ENCODE data around the gene TAS2R3. TPM values are rescaled to one million over a fixed set of nuclear protein-coding genes. Genes with fewer than 3 reads are reported as not detected.
A peak's percentile ranks its signal among the peaks of the same experiment; 100 is the strongest.

The TAS2R3 gene, protein sequence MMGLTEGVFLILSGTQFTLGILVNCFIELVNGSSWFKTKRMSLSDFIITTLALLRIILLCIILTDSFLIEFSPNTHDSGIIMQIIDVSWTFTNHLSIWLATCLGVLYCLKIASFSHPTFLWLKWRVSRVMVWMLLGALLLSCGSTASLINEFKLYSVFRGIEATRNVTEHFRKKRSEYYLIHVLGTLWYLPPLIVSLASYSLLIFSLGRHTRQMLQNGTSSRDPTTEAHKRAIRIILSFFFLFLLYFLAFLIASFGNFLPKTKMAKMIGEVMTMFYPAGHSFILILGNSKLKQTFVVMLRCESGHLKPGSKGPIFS
- not detected for polyA plus RNA-seq (ENCODE audit: low read depth in 6 of 6)

DNA sequence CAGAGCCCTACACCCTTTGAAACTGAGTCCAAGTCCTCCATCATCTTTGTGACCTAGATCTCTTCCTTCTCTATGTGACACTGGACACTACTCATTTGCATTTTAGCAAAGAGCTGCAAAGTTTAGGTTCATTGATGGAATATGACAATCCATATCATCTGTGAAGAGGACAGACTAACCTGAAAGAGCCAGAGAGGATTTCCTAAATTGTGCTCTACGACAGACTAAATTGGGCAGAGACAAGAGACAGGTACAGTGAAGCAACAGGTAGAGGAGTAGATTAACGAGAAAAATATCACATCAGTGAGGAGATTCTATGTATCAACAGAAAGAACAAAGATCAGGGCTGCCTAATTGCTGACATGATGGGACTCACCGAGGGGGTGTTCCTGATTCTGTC, at the start of gene TAS2R3:
Gene TAS2R3 (plus strand): TSS at position 301 of the 400 bp plus-strand sequence. CDS start 62 bp downstream, at position 363.
- Mint-ChIP-seq H3K9me3 (no peaks in the 10 kb centered on the region), H3K4me1 (peaks cover 0 to 8% (median 5%) of the 10 kb centered on the region in 3 donors), H3K36me3 (peaks cover 41 to 57% of the 10 kb centered on the region in 2 donors), H3K4me3 (no peak within 1 kb of the TSS), H3K27me3 (no peaks in the 10 kb centered on the region), H3K27ac (peak within 1 kb of the TSS in 1 of 6 donors; percentile 5)
- ATAC-seq (ENCODE audit: low read depth in 2 of 2): no peak
- DNase-seq: no peak

DNA sequence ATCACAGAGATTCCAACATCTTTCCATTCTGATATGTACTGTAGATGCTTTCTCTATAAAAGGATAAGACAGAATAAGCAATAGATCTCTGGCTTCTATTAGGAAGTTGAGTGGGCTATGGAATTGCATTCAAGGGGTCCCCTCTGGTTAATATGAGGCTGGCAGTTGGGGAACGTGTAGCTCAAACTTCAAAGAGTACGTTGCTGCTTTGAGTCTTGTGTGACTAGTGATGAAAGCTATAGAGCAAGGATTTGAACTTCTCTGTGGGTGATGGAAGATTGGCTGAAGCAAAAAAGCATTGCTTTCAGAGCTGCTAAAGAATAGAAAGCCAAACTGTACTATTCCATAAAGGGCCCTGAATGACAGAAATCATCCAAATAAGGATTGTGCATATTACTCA, 49.3 kb upstream of the TAS2R3 start:
- no peak for ATAC-seq (ENCODE audit: low read depth in 2 of 2)
- Mint-ChIP-seq H3K27me3 (no peaks in the 10 kb centered on the region), H3K36me3 (no peaks in the 10 kb centered on the region)

DNA sequence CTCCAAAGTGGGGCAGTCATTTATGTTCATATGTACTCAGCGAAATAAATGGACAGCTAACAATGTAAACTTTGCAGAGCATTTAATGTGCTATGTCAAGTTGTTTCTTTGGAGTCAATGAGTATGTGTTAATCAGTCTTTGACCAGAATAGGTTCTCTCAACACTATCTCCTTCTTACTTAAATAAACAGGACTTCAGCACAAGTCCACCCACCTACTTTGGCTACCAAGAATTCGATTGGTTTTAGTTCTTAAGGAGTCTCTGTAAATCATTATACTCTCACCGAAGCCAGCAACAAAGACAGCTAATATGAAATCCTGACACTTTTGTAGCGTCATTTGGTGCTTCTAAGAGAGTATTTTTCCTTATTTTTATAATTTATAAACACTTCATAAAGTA, 48.9 kb upstream of the TAS2R3 start:
- no peak for ATAC-seq (ENCODE audit: low read depth in 2 of 2)
- Mint-ChIP-seq H3K4me3 (no peak overlapping the region), H3K9me3 (no peaks in the 10 kb centered on the region), H3K4me1 (no peaks in the 10 kb centered on the region), H3K27me3 (no peaks in the 10 kb centered on the region), H3K27ac (no peak overlapping the region), H3K36me3 (no peaks in the 10 kb centered on the region)
- no peak for DNase-seq

More for the DNA sequence above, 49.3 kb upstream of the TAS2R3 start:
- Mint-ChIP-seq H3K9me3 (no peaks in the 10 kb centered on the region), H3K4me1 (no peaks in the 10 kb centered on the region), H3K27ac (no peak overlapping the region), H3K4me3 (no peak overlapping the region)
- no peak for DNase-seq

DNA sequence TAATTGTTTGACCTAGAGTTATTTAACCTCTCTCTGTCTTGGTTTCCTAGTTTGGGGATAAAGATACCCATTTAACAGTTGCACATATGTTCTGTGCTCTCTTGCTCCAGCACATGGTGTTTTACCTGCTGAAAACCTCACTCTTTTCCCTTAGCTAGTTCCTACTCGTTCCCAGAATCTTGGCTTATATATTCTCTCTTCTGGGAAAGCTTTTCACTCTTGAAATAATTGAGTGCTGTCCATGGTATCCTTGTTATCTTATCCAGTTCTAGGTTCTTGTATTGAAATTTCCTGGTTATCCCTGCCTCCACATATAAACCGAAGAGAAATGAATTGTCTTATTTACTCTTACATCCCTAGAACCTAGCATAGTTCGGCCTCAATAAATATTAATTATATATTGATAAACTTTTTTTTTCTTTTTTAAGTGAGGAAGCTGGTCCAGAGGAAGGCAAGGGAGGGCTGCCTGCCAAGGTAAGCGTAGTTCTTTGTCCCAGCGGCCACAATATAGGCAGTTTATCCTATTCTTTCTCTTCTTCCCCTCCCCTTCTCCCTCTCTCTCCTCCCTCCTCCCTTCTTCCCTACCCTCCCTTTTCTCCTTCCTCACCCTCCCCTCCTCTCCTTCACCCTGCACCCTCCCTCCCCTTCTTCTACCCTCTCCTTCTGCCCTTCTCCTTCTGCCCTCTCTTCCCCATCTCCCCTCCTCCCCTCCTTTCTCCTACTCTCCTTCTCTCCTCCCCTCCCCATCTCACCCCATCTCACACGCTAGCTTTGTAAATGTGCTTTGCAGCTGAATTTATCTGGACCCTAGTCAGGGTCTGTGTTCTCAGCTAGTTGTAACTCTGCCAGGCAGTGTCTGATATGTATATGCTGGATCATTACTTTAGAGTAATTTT, 47.9 kb upstream of the TAS2R3 start:
- ATAC-seq (ENCODE audit: low read depth in 2 of 2) (no peak), DNase-seq (no peak)
- no peaks in the 10 kb centered on the region for H3K9me3 Mint-ChIP-seq
- no peaks in the 10 kb centered on the region for H3K36me3 Mint-ChIP-seq
- H3K27me3 Mint-ChIP-seq: no peaks in the 10 kb centered on the region
- no peak overlapping the region for H3K27ac Mint-ChIP-seq
- H3K4me3 Mint-ChIP-seq: no peak overlapping the region
- H3K4me1 Mint-ChIP-seq: no peaks in the 10 kb centered on the region

DNA sequence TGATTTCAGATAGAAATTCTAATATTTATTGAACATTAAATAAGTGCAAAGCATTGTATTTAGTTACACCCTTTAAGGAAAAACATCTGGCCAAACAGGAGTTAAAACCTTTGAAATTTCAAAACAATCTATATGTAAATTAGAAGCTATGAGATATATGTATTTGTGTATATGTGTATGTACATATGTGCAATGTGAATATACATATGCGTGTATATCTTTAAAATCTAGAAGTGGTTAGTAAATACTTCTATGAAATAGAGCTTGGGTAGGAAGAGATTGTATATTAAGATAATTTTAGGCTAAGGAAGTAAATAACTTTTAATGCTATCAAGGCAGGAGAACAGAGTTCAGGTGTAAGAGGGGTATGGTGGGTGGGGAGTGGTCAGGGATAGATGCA, 46.4 kb upstream of the TAS2R3 start:
- DNase-seq (no peak), ATAC-seq (ENCODE audit: low read depth in 2 of 2) (no peak)
- no peaks in the 10 kb centered on the region for H3K27me3 Mint-ChIP-seq
- peak overlapping the region in 1 of 8 donors; percentile 7 for H3K4me3 Mint-ChIP-seq
- H3K27ac Mint-ChIP-seq: no peak overlapping the region
- no peaks in the 10 kb centered on the region for H3K4me1 Mint-ChIP-seq
- no peaks in the 10 kb centered on the region for H3K36me3 Mint-ChIP-seq
- H3K9me3 Mint-ChIP-seq: no peaks in the 10 kb centered on the region

DNA sequence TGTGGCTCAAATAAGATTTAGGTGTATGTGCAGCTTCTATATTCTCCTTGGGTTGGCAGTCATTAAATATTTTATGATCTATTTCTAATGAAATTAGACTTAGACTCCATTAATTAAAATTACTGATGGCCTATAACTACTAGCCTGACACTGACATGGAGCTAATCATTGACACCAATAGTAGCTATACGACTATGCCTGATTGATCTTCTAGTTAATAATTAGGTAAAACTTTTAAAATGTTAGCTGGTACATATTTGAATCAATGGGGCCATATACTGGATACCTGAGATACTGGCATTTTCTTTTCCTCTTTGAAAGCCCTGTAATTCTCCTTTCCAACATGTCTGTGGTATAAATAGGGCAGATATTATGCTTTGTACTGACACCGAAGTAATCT, 41.4 kb upstream of the TAS2R3 start:
- Mint-ChIP-seq H3K4me1 (no peaks in the 10 kb centered on the region), H3K27ac (no peak overlapping the region), H3K4me3 (no peak overlapping the region), H3K27me3 (no peaks in the 10 kb centered on the region), H3K9me3 (no peaks in the 10 kb centered on the region), H3K36me3 (no peaks in the 10 kb centered on the region)
- DNase-seq: no peak
- ATAC-seq (ENCODE audit: low read depth in 2 of 2): no peak

DNA sequence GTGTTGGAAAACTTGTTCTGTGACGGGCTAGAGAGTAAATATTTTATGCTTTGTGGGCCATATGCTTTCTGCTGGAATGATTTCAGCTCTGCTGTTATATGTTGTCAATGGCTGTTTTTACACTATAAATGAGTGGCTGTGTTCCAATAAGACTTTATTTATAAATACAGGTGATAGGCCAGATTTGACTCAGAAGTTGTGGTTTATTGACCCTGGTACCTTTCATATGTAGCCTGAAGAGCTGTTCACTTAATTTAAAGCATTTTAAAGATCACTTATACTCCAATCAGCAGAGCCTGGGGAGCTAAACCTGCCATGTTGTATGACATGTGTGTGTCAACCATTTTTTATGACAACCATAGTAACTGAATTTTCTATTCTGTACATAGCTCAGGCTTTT, 34.9 kb upstream of the TAS2R3 start:
- peaks cover 0 to 4% (median 0%) of the 10 kb centered on the region in 3 donors for H3K4me1 Mint-ChIP-seq
- peaks cover 0 to 6% (median 5%) of the 10 kb centered on the region in 3 donors for H3K27me3 Mint-ChIP-seq
- no peaks in the 10 kb centered on the region for H3K36me3 Mint-ChIP-seq
- no peak overlapping the region for H3K4me3 Mint-ChIP-seq
- no peak overlapping the region for H3K27ac Mint-ChIP-seq
- ATAC-seq (ENCODE audit: low read depth in 2 of 2) (no peak), DNase-seq (no peak)
- H3K9me3 Mint-ChIP-seq: no peaks in the 10 kb centered on the region

DNA sequence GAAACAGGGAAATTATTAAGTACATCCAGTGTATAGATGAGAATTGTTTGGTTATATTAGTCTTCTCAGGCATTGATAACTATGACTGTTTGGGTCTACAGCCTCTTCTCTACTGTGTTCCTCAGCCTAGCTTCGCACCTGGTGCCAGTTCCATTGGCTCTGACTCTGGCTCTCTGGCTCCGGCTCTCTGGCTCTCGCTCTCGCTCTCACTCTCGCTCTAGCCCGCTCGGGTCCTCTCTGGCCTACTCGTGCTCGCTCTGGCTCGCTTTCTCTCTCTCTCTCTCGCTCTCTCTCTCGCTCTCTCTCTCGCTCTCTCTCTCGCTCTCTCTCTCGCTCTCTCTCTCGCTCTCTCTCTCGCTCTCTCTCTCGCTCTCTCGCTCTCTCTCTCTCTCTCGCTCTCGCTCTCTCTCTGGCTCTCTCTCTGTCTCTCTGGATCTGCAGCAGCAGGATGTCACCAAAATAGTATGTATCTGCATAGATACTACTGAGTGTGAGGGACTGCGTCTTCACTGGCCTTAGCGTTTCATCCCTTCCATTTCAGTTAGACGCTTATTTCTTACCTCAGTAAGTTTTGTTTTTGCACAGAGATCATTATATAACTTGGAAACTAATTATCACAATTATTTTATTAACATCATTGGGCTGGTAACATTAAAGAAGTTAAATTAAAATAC, 32.3 kb upstream of the TAS2R3 start:
- no peak for ATAC-seq (ENCODE audit: low read depth in 2 of 2)
- Mint-ChIP-seq H3K27ac (no peak overlapping the region), H3K4me3 (peak overlapping the region in 1 of 8 donors; percentile 30), H3K4me1 (peaks cover 0 to 4% (median 0%) of the 10 kb centered on the region in 3 donors), H3K36me3 (no peaks in the 10 kb centered on the region), H3K27me3 (peaks cover 0 to 6% (median 5%) of the 10 kb centered on the region in 3 donors), H3K9me3 (no peaks in the 10 kb centered on the region)
- no peak for DNase-seq

DNA sequence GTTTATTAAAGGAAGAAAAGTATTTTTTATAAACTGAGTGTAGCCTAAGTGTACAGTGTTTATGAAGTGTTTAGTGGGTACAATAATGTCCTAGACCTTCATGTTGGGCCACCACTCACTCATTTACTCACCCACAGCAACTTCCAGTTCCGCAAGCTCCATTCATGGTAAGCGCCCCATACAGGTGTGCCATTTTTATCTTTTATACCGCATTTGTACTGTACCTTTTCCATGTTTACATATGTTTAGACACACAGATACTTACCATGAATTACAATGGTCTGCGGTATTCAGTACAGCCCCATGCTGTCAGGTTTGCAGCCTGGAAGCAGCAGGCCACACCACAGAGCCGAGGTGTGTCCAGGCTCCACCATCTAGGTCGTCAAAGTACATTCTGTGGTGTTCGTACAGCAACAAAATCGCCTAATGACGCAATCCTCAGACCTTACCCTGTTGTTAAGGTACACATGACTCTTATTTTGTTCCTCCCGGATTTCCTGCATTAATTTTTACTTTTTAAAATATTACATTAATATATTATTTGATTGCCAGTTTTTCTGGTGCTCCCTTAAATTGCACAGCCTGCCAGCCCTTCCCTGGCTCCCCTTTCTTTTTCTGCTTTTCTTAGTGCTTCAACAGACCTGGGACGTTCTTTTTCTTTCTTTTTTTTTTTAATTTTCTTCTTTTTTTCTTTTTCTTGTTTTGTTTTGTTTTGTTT, 26.6 kb upstream of the TAS2R3 start:
- H3K4me3 Mint-ChIP-seq: peak overlapping the region; percentile 92 to 100 (median 99)
- H3K9me3 Mint-ChIP-seq: no peaks in the 10 kb centered on the region
- ATAC-seq (ENCODE audit: low read depth in 2 of 2): peak in 1 of 2 donors; percentile 11
- H3K4me1 Mint-ChIP-seq: peaks cover 23 to 36% (median 31%) of the 10 kb centered on the region in 3 donors
- peak overlapping the region; percentile 94 to 99 (median 98) for H3K27ac Mint-ChIP-seq
- peaks cover 13 to 15% of the 10 kb centered on the region in 2 donors for H3K36me3 Mint-ChIP-seq
- H3K27me3 Mint-ChIP-seq: no peaks in the 10 kb centered on the region
- no peak for DNase-seq

DNA sequence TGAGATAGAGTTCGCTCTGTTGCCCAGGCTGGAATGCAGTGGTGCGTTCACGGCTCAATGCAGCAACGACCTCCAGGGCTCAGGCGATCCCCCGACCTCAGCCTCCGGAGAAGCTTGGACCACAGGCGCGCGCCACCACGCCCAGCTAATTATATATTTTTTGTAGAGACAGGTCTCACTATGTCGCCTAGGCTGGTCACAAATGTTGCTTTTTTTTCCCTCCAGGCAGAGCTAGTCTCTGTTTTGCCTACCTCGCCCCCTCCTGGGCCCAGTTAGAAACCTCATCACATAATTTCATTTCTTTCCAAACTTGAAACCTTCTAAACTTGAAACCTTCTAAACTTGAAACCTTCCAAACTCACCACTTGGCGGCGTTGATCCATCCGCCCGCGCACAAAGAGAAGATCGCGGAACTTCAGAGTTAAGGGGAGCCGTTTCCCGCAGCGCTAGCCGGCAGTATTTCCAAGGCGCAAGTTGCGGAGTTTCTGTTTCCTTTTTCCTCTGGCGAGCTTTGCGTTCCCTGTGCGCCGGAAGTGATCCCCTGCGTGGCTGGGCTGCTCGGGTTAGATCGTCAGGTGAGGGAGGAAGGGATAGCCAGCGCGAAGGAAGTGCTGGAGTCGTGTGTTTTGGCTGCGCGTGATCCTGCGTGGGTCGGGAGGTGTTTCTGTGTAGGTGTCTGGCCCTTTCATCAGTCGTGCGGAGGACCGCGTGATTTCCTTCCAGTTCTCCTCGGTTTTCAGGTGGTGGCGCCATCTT, 25.9 kb upstream of the TAS2R3 start, which contains the start of gene SSBP1:
Gene SSBP1 (plus strand): TSS at position 523 of the 756 bp plus-strand sequence. CDS start 809 bp downstream, outside the sequence.
- DNase-seq: peak; percentile 91
- peaks cover 28 to 36% (median 35%) of the 10 kb centered on the region in 3 donors for H3K4me1 Mint-ChIP-seq

DNA sequence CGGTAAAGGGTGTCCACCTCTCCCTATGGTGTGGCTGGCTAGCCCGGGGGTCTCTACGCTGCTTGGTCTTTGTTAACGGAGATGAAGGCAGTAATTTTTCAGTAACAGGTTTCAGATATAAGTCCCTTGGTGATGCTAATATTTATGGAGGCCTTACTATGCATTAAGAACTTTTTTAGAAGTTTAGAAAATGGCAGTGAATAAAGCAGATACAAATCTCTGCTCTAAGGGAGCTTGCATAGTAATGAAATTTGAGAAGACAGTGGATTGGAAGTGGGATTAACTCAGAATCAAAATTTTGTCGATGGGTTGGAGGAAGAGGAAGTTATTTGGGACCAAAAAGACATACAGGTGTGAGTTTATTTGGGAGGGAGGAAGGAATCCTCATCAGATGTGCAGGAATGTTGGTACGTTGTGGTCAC, 25.3 kb upstream of the TAS2R3 start:
- Mint-ChIP-seq H3K36me3 (peaks cover 20 to 28% of the 10 kb centered on the region in 2 donors), H3K4me3 (peak overlapping the region; percentile 92 to 100 (median 99)), H3K27ac (peak overlapping the region; percentile 94 to 99 (median 98)), H3K4me1 (peaks cover 31 to 36% (median 35%) of the 10 kb centered on the region in 3 donors), H3K27me3 (no peaks in the 10 kb centered on the region), H3K9me3 (no peaks in the 10 kb centered on the region)
- ATAC-seq (ENCODE audit: low read depth in 2 of 2): no peak
- DNase-seq: no peak

More for the DNA sequence above, 25.9 kb upstream of the TAS2R3 start, which contains the start of gene SSBP1:
- ATAC-seq (ENCODE audit: low read depth in 2 of 2): peak; percentile 77 to 81
- Mint-ChIP-seq H3K36me3 (peaks cover 18 to 22% of the 10 kb centered on the region in 2 donors), H3K27me3 (no peaks in the 10 kb centered on the region), H3K9me3 (no peaks in the 10 kb centered on the region), H3K27ac (peak within 1 kb of the TSS; percentile 94 to 99 (median 98)), H3K4me3 (peak within 1 kb of the TSS; percentile 92 to 100 (median 99))

DNA sequence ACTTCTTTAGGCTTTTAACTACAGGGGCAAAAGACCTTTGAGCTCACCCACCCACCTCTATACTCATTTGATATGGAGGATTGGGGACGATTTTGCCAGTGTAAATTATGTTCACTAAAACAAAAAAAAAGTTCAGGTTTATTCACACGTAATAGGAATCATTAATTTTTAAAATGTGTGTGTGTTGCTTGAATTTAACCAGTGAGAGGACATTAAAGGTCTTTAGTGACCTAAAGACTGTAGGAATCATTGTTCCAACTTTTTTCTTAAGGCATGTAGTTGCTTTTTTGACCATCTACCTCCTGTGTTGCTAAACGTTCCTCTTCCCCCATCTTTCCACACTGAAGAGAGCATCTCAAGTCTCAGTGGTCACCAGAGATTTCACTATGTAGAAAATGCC, 24.6 kb upstream of the TAS2R3 start:
- DNase-seq (no peak), ATAC-seq (ENCODE audit: low read depth in 2 of 2) (no peak)
- H3K4me1 Mint-ChIP-seq: peaks cover 31 to 41% (median 35%) of the 10 kb centered on the region in 3 donors
- peak overlapping the region in 4 of 6 donors; percentile 39 to 95 (median 59) for H3K27ac Mint-ChIP-seq
- peaks cover 26 to 34% of the 10 kb centered on the region in 2 donors for H3K36me3 Mint-ChIP-seq
- peak overlapping the region in 7 of 8 donors; percentile 73 to 100 (median 96) for H3K4me3 Mint-ChIP-seq
- H3K27me3 Mint-ChIP-seq: no peaks in the 10 kb centered on the region
- H3K9me3 Mint-ChIP-seq: no peaks in the 10 kb centered on the region

Measured in naive B cell (primary cell).